Transverse colon (tissue), 4 donors: Measurements from ENCODE around the gene PTPN2.

Experiments
- POLR2A ChIP-seq: fragments of 450-650 bp; IDR thresholded peaks from one replicate; pipeline ENCODE4 v1.6.1; 2016; ENCODE audit warnings: antibody characterized with exemption, mild to moderate bottlenecking, moderate library complexity
- POLR2AphosphoS5 ChIP-seq, 3 donors: sonication (generic); formaldehyde crosslinking; IDR thresholded peaks; one replicate each; pipeline ENCODE4 v1.6.1; 2016; ENCODE audit warnings: antibody characterized with exemption in 3 of 3
- TF ChIP-seq, protein P1 (sequence below), 5 experiments: fragments of 200-600 bp in 3 of 5; fragments of 450-650 bp in 2 of 5; sonication (generic) in 3 of 5; IDR thresholded peaks; 1 replicate in 2 of 5; 2 replicates in 3 of 5; pipeline ENCODE4 v1.5.1; 2016 to 2017; ENCODE audit warnings: antibody characterized with exemption in 5 of 5, inconsistent platforms in 3 of 5, mild to moderate bottlenecking in 2 of 5, moderate library complexity in 1 of 5

DNA sequence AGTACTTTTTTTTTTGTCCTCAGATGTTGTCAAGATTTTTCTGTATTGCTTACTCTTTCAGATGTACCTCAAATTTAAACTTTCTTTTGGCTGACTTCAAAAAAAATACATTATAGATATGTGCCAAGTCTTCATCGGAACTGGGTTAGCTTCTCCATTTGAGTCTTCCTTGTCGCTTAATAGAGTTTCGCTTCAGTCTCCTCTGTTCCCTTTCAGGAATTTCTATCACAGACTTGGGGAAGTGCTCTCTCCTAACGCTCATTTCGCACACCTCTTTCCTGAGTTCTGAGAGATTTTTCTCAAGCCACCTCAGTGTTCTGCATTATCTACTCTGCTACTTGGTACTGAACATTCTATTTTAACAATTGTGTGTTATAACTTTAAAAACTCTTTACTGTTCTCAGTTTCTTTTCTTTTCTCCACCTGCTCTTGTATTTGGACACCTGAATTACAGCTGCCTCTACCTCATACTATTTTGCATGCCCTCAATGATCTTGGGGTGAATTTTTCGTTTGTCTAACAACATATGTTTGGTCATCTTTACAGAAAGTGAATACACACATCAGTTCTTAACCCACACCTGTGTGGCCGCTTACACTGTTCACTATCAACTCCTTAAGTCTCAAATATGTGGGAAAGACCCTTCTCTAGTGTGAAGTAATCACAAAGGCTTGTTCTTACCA, 16.5 kb downstream of the PTPN2 start:
- TF ChIP-seq, protein P1, sequence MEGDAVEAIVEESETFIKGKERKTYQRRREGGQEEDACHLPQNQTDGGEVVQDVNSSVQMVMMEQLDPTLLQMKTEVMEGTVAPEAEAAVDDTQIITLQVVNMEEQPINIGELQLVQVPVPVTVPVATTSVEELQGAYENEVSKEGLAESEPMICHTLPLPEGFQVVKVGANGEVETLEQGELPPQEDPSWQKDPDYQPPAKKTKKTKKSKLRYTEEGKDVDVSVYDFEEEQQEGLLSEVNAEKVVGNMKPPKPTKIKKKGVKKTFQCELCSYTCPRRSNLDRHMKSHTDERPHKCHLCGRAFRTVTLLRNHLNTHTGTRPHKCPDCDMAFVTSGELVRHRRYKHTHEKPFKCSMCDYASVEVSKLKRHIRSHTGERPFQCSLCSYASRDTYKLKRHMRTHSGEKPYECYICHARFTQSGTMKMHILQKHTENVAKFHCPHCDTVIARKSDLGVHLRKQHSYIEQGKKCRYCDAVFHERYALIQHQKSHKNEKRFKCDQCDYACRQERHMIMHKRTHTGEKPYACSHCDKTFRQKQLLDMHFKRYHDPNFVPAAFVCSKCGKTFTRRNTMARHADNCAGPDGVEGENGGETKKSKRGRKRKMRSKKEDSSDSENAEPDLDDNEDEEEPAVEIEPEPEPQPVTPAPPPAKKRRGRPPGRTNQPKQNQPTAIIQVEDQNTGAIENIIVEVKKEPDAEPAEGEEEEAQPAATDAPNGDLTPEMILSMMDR (IDR thresholded peaks at IDR 0.05): no peak
- TF ChIP-seq POLR2A (no peak), POLR2AphosphoS5 (IDR thresholded peaks at IDR 0.05) (no peak)
